Fibroblast of villous mesenchyme (primary cell): ENCODE measurements around the gene ANO8. TPM values are rescaled to one million over a fixed set of nuclear protein-coding genes. Genes with fewer than 3 reads are reported as not detected.

Experiments used
- total RNA-seq: library from RNA; depleted of rRNA; stranded (reverse); fragments of >200 nt; gene quantifications from 2 replicates; pipeline ENCODE4 v1.2.3, GENCODE V29; 2012

The ANO8 gene
- total RNA-seq, 1 donor: 3.9 TPM

Other genes with a start within 250 kb of the ANO8 start
- 18.1 and 23.8 TPM in 2 replicates for gene USE1, start 119.5 kb downstream of the ANO8 start, total RNA-seq
- 3.9 and 6.1 TPM in 2 replicates for gene OCEL1, start 108.6 kb downstream of the ANO8 start, total RNA-seq
- 51.0 and 56.0 TPM in 2 replicates for gene NR2F6, start 88.9 kb downstream of the ANO8 start, total RNA-seq
- gene USHBP1, start 70.1 kb downstream of the ANO8 start, total RNA-seq: not detected in 2 replicates
- gene BABAM1, start 67.4 kb downstream of the ANO8 start, total RNA-seq: 101 and 124 TPM in 2 replicates
- 0.32 and 0.86 TPM in 2 replicates for gene ANKLE1, start 53.0 kb downstream of the ANO8 start, total RNA-seq
- 13.8 and 15.5 TPM in 2 replicates for gene ABHD8, start 31.4 kb downstream of the ANO8 start, total RNA-seq
- 29.8 and 32.2 TPM in 2 replicates for gene MRPL34, start 29.0 kb downstream of the ANO8 start, total RNA-seq
- 14.8 and 16.8 TPM in 2 replicates for gene DDA1, start 25.3 kb downstream of the ANO8 start, total RNA-seq
- gene GTPBP3, start 2.7 kb upstream of the ANO8 start, total RNA-seq: 14.2 and 16.1 TPM in 2 replicates
- gene PLVAP, start 42.5 kb upstream of the ANO8 start, total RNA-seq: not detected in 2 replicates
- not detected in 2 replicates for gene CCDC194, start 59.3 kb upstream of the ANO8 start, total RNA-seq
- gene BST2, start 70.8 kb upstream of the ANO8 start, total RNA-seq: 2.6 and 7.8 TPM in 2 replicates
- gene MVB12A, start 85.2 kb upstream of the ANO8 start, total RNA-seq: 32.0 and 47.0 TPM in 2 replicates
- not detected in 2 replicates for gene TMEM221, start 113.8 kb upstream of the ANO8 start, total RNA-seq
- gene NXNL1, start 126.1 kb upstream of the ANO8 start, total RNA-seq: not detected in 2 replicates
- 10.8 and 15.5 TPM in 2 replicates for gene SLC27A1, start 135.7 kb upstream of the ANO8 start, total RNA-seq
- 41.5 and 75.4 TPM in 2 replicates for gene PGLS, start 176.8 kb upstream of the ANO8 start, total RNA-seq
- 103 and 119 TPM in 2 replicates for gene COLGALT1, start 220.8 kb upstream of the ANO8 start, total RNA-seq